ENCODE results near the gene PCOLCE2.

The PCOLCE2 gene

DNA sequence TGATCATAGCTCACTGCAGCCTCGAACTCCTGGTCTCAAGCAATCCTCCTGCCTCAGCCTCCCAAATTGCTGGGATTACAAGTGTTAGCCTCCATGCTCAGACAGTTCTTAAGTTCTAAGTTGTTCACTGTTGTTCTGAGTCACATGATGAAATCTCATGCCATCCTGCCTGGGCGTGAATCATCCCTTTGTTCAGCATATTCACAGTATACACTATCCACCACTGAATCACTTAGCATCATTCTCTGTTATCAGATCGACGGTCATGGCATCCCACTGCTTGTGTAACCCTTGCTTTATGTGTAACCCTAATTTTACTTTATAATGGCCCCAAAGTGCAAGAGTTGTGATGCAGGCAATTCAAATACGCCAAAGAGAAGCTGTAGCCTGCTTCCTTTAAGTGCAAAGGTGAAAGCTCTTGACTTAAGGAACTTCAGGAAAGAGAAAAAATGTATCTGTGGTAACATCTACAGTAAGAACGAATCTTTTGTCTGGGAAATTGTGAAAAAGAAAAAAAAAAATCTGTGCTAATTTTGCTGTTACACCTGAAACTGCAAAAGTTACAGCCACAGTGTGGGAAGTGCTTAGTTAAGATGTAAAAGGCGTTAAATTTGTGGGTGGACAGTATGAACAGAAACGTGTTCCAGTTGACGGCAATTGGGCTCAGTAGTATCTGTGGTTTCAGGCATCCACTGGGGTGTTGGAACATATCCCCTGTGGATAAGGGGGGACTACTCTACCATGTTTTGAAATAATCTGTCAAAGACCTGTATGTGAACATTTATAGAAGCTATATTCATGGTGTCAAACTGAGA is 80.6 kb downstream of the PCOLCE2 start:
- ChIA-PET CTCF (interaction anchor here (1.0 to 3.3 kb wide), 2 partner anchors 9 to 20 kb away, joined by 3 to 18 read pairs; no protein-coding TSS in a partner anchor), POLR2A (no interaction called here)
- TF ChIP-seq, protein P1, sequence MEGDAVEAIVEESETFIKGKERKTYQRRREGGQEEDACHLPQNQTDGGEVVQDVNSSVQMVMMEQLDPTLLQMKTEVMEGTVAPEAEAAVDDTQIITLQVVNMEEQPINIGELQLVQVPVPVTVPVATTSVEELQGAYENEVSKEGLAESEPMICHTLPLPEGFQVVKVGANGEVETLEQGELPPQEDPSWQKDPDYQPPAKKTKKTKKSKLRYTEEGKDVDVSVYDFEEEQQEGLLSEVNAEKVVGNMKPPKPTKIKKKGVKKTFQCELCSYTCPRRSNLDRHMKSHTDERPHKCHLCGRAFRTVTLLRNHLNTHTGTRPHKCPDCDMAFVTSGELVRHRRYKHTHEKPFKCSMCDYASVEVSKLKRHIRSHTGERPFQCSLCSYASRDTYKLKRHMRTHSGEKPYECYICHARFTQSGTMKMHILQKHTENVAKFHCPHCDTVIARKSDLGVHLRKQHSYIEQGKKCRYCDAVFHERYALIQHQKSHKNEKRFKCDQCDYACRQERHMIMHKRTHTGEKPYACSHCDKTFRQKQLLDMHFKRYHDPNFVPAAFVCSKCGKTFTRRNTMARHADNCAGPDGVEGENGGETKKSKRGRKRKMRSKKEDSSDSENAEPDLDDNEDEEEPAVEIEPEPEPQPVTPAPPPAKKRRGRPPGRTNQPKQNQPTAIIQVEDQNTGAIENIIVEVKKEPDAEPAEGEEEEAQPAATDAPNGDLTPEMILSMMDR (IDR thresholded peaks at IDR 0.05; ENCODE audit: control extremely low read depth, extremely low read depth, low read depth, missing control alignments) = no peak
- no peak for DNase-seq (ENCODE audit: extremely low spot score)

DNA sequence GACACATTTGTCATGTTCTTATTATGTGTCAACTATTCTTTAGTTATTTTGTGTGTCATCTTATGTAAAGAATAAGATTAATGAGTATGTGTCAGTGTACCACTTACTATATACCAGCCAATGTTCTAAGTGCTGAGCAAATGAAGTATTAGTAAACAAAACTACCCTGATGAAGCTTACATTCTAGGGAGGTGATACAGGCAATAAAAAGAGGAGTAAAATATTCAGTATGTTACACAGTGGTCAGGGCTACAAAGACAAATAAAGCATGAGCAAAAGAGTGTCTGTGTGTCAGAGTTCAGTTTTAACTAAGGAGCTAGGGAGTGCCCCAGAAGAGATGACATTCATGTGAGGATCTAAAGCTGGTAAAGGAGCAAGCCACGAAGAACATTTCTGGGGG is 86.0 kb downstream of the PCOLCE2 start:
- TF ChIP-seq, protein P1 (IDR thresholded peaks at IDR 0.05; ENCODE audit: control extremely low read depth, extremely low read depth, low read depth, missing control alignments) = no peak
- POLR2A ChIA-PET = no interaction called here
- DNase-seq (ENCODE audit: extremely low spot score) = no peak
- CTCF ChIA-PET = no interaction called here

DNA sequence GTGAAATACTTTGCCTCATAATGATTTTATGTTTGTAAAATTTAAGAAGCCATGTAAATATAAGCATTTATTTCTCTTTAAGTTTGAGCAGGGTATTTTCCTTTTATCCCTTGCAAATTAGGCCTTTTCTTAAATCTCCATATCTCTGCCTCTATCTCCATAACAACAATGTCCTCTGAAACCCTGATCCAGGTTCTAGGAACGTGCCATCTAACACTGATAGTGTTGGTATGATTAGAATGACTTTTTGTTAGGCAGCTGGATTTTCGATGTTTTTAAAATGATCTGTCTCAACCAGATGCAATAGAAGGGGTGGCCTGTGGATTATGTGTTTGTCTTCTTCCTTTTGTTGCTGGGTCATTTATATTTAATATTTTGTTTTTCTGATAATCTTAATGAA is 87.1 kb downstream of the PCOLCE2 start:
- CTCF ChIA-PET = interaction anchor here (0.7 kb wide), 1 partner anchor 27 kb away, joined by 3 read pairs; no protein-coding TSS in a partner anchor
- TF ChIP-seq, protein P1 (IDR thresholded peaks at IDR 0.05; ENCODE audit: control extremely low read depth, extremely low read depth, low read depth, missing control alignments) = no peak
- DNase-seq (ENCODE audit: extremely low spot score) = no peak
- POLR2A ChIA-PET = no interaction called here

DNA sequence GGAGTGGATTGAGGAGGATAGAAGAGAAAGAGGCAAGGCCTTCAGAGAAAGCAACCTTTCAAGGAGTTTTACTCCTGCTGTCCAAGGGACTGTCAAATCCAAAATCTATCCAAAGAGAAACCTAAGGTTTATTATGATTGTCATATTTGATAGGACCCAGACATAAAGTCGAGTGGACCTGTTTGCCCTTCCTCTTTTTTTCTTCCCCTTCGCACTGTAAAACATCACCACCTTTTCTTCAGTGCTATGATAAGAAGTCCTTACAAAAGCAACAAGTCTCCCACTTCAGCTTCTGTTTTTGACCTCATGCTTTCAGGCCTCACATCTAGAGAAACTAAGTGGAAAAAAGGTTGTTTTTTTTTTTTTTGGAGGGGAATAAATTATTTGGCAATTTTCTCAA is 92.1 kb downstream of the PCOLCE2 start:
- DNase-seq (ENCODE audit: extremely low spot score) = no peak
- ChIA-PET CTCF (interaction anchor here (1.2 to 2.1 kb wide), 2 partner anchors 9 to 30 kb away, joined by 5 read pairs; no protein-coding TSS in a partner anchor), POLR2A (no interaction called here)
- TF ChIP-seq, protein P1 (IDR thresholded peaks at IDR 0.05; ENCODE audit: control extremely low read depth, extremely low read depth, low read depth, missing control alignments) = no peak

DNA sequence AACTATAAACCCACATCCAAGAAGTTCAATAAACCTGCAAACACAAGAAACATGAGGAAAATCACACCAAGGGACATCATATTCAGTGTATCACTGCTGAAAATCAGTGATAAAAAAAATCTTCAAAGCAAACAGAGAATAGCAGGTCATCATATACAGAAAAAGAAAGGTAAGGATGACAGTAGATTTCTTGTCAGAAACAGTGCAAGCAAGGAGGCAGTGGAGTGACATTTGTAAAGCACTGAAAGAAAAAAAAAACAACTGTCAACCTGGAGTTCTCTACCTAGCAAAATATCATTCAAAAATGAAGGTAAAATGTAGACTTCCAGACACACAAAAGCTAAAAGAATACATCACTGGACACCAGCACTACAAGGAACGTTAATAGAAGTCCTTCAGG is 93.6 kb downstream of the PCOLCE2 start:
- no peak for DNase-seq (ENCODE audit: extremely low spot score)
- ChIA-PET POLR2A (no interaction called here), CTCF (no interaction called here)
- TF ChIP-seq, protein P1 (IDR thresholded peaks at IDR 0.05; ENCODE audit: control extremely low read depth, extremely low read depth, low read depth, missing control alignments) = no peak

DNA sequence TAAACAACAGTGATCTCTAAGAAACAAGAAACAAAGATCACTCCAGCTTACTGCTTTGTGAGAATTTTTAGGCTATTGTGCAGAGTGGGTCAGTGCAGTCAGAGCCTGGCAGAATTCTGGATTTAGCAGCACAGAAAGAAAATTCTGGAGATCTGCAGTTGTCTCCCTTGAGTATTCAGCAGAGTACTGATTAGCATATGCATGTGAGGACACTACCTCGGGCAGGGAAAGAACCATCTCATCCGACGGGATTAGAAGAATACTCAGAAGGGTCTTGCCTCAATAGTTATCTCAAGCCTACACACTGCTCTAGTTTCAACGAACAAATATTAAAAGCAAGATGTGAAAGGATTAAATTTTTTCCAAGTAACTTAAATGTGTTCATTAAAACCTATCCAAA is 94.4 kb downstream of the PCOLCE2 start:
- CTCF ChIA-PET = no interaction called here
- DNase-seq (ENCODE audit: extremely low spot score) = no peak
- TF ChIP-seq, protein P1 (IDR thresholded peaks at IDR 0.05; ENCODE audit: control extremely low read depth, extremely low read depth, low read depth, missing control alignments) = no peak
- POLR2A ChIA-PET = no interaction called here
